Activated CD8-positive, alpha-beta T cell treated with anti-CD3 and anti-CD28 coated beads, Interleukin-2, amount 10 ng/mL, durations not matched to agents 7 days and 5 days (primary cell): ENCODE results near the gene C19orf85. TPM values are rescaled to one million over a fixed set of nuclear protein-coding genes. Genes with fewer than 3 reads are reported as not detected.
"Not testable (repeated sequence)": the region's sequence is repeated elsewhere in the genome, so short reads cannot be mapped to it uniquely, and the experiment has no call there.

Source experiments
- ATAC-seq: fragments of 150-1000 bp; cut with Tn5 transposase; one replicate; pipeline ENCODE4 v1.10.0; 2021; ENCODE audit warnings: moderate library complexity
- CTCF ChIA-PET: fragments of 350-600 bp; sonication (Branson Sonifier 250); formaldehyde crosslinking; loops from one replicate; lab custom pipeline; 2021; ENCODE audit warnings: antibody characterized with exemption; lab: Charles Lee
- POLR2A ChIA-PET: fragments of 350-600 bp; sonication (Branson Sonifier 250); formaldehyde crosslinking; loops from one replicate; lab custom pipeline; 2021; ENCODE audit warnings: antibody characterized with exemption; lab: Charles Lee
- DNase-seq: peaks from one replicate; pipeline ENCODE4 v3.0.0-alpha.2; 2020
- H3K27ac Mint-ChIP-seq: one replicate; pipeline ENCODE4 v1.8.0; 2021; ENCODE audit warnings: mild to moderate bottlenecking, mixed read lengths
- H3K27me3 Mint-ChIP-seq: one replicate; pipeline ENCODE4 v1.8.0; 2021; ENCODE audit warnings: low read depth, mixed read lengths
- H3K36me3 Mint-ChIP-seq: one replicate; pipeline ENCODE4 v1.8.0; 2021; ENCODE audit warnings: low read depth, mixed read lengths
- H3K4me1 Mint-ChIP-seq: one replicate; pipeline ENCODE4 v1.8.0; 2021; ENCODE audit warnings: low read depth, mixed read lengths
- H3K4me3 Mint-ChIP-seq: one replicate; pipeline ENCODE4 v1.8.0; 2021; ENCODE audit warnings: mild to moderate bottlenecking, mixed read lengths
- H3K9me3 Mint-ChIP-seq: one replicate; pipeline ENCODE4 v1.8.0; 2022; ENCODE audit warnings: mixed read lengths; ENCODE audit not compliant: insufficient read depth
- total RNA-seq, 2 experiments: library from RNA; stranded (reverse); gene quantifications; one replicate each; pipeline ENCODE4 v1.2.3, GENCODE V29; 2021

Gene C19orf85
- total RNA-seq = not detected

GRCh38 chr19:55464662-55465054 is at the start of gene C19orf85:
C19orf85 (minus strand) TSS chr19:55464751; CDS start chr19:55464554, 197 bp downstream.
- Mint-ChIP-seq H3K9me3 (no peaks in the 10 kb centered on the region), H3K27ac (no peak within 1 kb of the TSS), H3K4me1 (peaks cover 29% of the 10 kb centered on the region), H3K4me3 (no peak within 1 kb of the TSS), H3K27me3 (no peaks in the 10 kb centered on the region), H3K36me3 (no peaks in the 10 kb centered on the region)
- ATAC-seq (no peak), DNase-seq (no peak)
- ChIA-PET CTCF (no interaction called here), POLR2A (no interaction called here)

GRCh38 chr19:55508120-55508519 is 43.6 kb upstream of the C19orf85 start:
- no peak overlapping the region for H3K4me3 Mint-ChIP-seq

GRCh38 chr19:55504981-55505380 is 40.4 kb upstream of the C19orf85 start:
- peaks cover 8% of the 10 kb centered on the region for H3K36me3 Mint-ChIP-seq
- CTCF ChIA-PET = interaction anchor here (0.7 to 3.6 kb wide), 22 partner anchors 9 to 416 kb away, joined by 3 to 75 read pairs (median 12); partner anchors contain the start of genes ISOC2, KMT5C, SSC5D and ZNF865
- no peaks in the 10 kb centered on the region for H3K9me3 Mint-ChIP-seq
- POLR2A ChIA-PET = no interaction called here
- no peaks in the 10 kb centered on the region for H3K27me3 Mint-ChIP-seq
- H3K4me3 Mint-ChIP-seq = no peak overlapping the region
- H3K4me1 Mint-ChIP-seq = peaks cover 19% of the 10 kb centered on the region
- no peak overlapping the region for H3K27ac Mint-ChIP-seq
- DNase-seq (no peak), ATAC-seq (no peak)

More at GRCh38 chr19:55508120-55508519, 43.6 kb upstream of the C19orf85 start:
- Mint-ChIP-seq H3K27ac (no peak overlapping the region), H3K27me3 (no peaks in the 10 kb centered on the region), H3K9me3 (no peaks in the 10 kb centered on the region), H3K4me1 (peaks cover 13% of the 10 kb centered on the region), H3K36me3 (peaks cover 6% of the 10 kb centered on the region)
- ATAC-seq (no peak), DNase-seq (no peak)
- CTCF ChIA-PET = interaction anchor here (1.0 to 1.3 kb wide), 2 partner anchors 40 to 98 kb away, joined by 4 to 7 read pairs; no protein-coding TSS in a partner anchor
- POLR2A ChIA-PET = no interaction called here

- Mint-ChIP-seq H3K27ac (no peak overlapping the region), H3K36me3 (peaks cover 8% of the 10 kb centered on the region), H3K9me3 (no peaks in the 10 kb centered on the region), H3K4me3 (peak overlapping the region; percentile 70), H3K27me3 (no peaks in the 10 kb centered on the region), H3K4me1 (peaks cover 19% of the 10 kb centered on the region)
- no peak for DNase-seq
- ChIA-PET CTCF (interaction anchor here (0.7 to 3.6 kb wide), 48 partner anchors 8 to 416 kb away, joined by 3 to 75 read pairs (median 5); partner anchors contain the start of genes DNAAF3, FIZ1, ISOC2 and KMT5C), POLR2A (interaction anchor here (1.0 kb wide), 2 partner anchors 97 to 165 kb away, joined by 3 read pairs; no protein-coding TSS in a partner anchor)
- ATAC-seq = no peak
Measured at GRCh38 chr19:55504252-55504603, 39.7 kb upstream of the C19orf85 start.

GRCh38 chr19:55503502-55504251 is 39.1 kb upstream of the C19orf85 start:
- peaks cover 8% of the 10 kb centered on the region for H3K36me3 Mint-ChIP-seq
- ChIA-PET POLR2A (interaction anchor here (1.0 kb wide), 2 partner anchors 97 to 164 kb away, joined by 3 read pairs; no protein-coding TSS in a partner anchor), CTCF (interaction anchor here (0.6 to 3.6 kb wide), 52 partner anchors 9 to 415 kb away, joined by 3 to 75 read pairs (median 5); partner anchors contain the start of genes DNAAF3, FIZ1, ISOC2 and KMT5C)
- peak overlapping the region; percentile 70 for H3K4me3 Mint-ChIP-seq
- peak overlapping the region; percentile 85 for H3K27ac Mint-ChIP-seq
- H3K9me3 Mint-ChIP-seq = no peaks in the 10 kb centered on the region
- H3K27me3 Mint-ChIP-seq = no peaks in the 10 kb centered on the region
- H3K4me1 Mint-ChIP-seq = peaks cover 19% of the 10 kb centered on the region
- peak; percentile 94 for ATAC-seq
- peak; percentile 93 for DNase-seq

DNA sequence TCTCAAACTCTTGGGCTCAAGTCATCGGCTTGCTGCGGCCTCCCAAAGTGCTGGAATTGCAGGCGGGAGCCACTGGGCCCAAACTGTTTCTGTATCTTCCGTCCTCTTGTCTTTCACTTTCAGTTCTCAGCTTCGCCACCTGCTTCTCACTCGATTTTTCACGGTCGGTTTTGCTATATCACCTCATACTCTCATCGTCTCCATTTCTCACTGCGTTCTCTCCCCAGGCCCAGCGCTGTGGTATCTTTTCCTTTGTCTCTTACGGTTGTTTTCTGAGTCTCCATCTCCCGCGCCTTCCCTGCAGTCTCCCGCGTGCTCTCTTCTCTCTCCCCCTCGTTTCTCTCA is 38.6 kb upstream of the C19orf85 start:
- Mint-ChIP-seq H3K27me3 (no peaks in the 10 kb centered on the region), H3K4me1 (peaks cover 19% of the 10 kb centered on the region), H3K4me3 (peak overlapping the region; percentile 70), H3K36me3 (peaks cover 8% of the 10 kb centered on the region), H3K9me3 (no peaks in the 10 kb centered on the region), H3K27ac (peak overlapping the region; percentile 85)
- POLR2A ChIA-PET = no interaction called here
- no peak for DNase-seq
- ATAC-seq = no peak
- CTCF ChIA-PET = interaction anchor here (0.7 to 3.6 kb wide), 28 partner anchors 9 to 362 kb away, joined by 3 to 75 read pairs (median 12); partner anchors contain the start of genes FIZ1, ISOC2, SSC5D and TMEM238

GRCh38 chr19:55502197-55502952 is 37.8 kb upstream of the C19orf85 start:
- no peak overlapping the region for H3K27ac Mint-ChIP-seq

DNA sequence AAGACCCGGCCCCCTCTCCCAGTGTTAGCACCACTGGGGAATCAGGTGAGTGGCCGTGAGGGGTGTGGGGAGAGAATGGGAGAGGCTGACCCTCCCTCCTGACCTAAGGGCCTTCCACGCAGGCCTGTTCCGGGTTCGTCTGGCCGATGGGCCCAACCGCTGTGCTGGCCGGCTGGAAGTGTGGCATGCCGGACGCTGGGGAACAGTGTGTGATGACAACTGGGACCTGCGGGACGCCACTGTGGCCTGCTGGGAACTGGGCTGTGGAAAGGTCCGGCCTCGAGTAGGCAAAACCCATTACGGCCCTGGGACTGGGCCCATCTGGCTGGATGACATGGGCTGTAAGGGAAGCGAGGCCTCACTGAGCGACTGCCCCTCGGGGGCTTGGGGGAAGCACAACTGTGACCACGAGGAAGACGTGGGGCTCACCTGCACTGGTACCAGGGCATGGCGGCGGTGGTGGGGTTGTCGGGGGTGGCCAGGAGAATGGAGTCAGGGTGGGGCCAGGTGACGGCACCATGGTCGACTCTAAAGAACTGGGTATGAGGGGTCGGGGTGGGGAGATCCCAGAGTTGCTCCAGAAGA is 35.9 kb upstream of the C19orf85 start:
- no peaks in the 10 kb centered on the region for H3K9me3 Mint-ChIP-seq
- H3K27me3 Mint-ChIP-seq = no peaks in the 10 kb centered on the region
- H3K4me1 Mint-ChIP-seq = peaks cover 15% of the 10 kb centered on the region
- ChIA-PET CTCF (interaction anchor here (0.9 to 1.5 kb wide), 2 partner anchors 33 to 132 kb away, joined by 3 to 6 read pairs; no protein-coding TSS in a partner anchor), POLR2A (interaction anchor here (1.1 kb wide), 1 partner anchor 99 kb away, joined by 3 read pairs; the partner anchor contains the start of gene ZNF524)
- H3K36me3 Mint-ChIP-seq = peaks cover 8% of the 10 kb centered on the region
- no peak for DNase-seq
- no peak overlapping the region for H3K27ac Mint-ChIP-seq
- no peak overlapping the region for H3K4me3 Mint-ChIP-seq
- ATAC-seq = no peak

More at GRCh38 chr19:55502197-55502952, 37.8 kb upstream of the C19orf85 start:
- CTCF ChIA-PET = interaction anchor here (1.0 to 3.6 kb wide), 4 partner anchors 9 to 104 kb away, joined by 4 to 75 read pairs (median 22); no protein-coding TSS in a partner anchor
- POLR2A ChIA-PET = no interaction called here
- DNase-seq = no peak
- Mint-ChIP-seq H3K4me3 (no peak overlapping the region), H3K4me1 (peaks cover 15% of the 10 kb centered on the region), H3K36me3 (peaks cover 8% of the 10 kb centered on the region), H3K27me3 (no peaks in the 10 kb centered on the region), H3K9me3 (no peaks in the 10 kb centered on the region)
- ATAC-seq = no peak

DNA sequence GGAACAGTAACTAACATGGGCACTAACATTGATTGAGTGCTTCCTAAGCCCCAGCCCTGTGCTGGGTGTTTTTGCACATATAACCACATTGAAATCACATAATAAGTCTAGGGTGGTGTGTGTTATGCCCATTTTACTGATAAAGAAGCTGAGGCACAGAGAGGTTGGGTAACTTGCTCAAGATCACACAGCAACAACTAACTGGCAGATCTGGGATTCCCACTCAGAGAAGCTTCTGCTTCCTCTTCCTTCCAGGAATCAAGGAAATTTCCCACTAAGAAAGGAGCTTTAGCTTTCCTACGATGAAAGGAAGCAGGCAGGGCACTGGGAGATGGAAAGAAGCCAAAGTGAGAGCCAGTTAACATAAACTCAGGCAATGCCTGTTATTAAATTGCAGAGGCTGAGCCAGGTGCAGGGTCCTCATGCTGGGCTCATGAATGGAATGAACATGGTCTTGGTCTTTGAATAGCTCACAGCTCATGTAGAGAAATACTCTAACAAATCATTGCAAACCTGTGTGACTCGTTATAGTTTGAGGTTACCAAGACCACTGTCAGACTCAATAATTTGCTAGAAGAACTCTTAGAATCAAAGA is 33.8 kb upstream of the C19orf85 start:
- no peak for ATAC-seq
- H3K4me3 Mint-ChIP-seq = no peak overlapping the region
- no peaks in the 10 kb centered on the region for H3K9me3 Mint-ChIP-seq
- no peak overlapping the region for H3K27ac Mint-ChIP-seq
- H3K4me1 Mint-ChIP-seq = peaks cover 9% of the 10 kb centered on the region
- H3K36me3 Mint-ChIP-seq = peaks cover 4% of the 10 kb centered on the region
- CTCF ChIA-PET = no interaction called here
- H3K27me3 Mint-ChIP-seq = no peaks in the 10 kb centered on the region
- POLR2A ChIA-PET = interaction anchor here (1.0 kb wide), 1 partner anchor 14 kb away, joined by 3 read pairs; the partner anchor contains the start of gene NAT14
- no peak for DNase-seq

DNA sequence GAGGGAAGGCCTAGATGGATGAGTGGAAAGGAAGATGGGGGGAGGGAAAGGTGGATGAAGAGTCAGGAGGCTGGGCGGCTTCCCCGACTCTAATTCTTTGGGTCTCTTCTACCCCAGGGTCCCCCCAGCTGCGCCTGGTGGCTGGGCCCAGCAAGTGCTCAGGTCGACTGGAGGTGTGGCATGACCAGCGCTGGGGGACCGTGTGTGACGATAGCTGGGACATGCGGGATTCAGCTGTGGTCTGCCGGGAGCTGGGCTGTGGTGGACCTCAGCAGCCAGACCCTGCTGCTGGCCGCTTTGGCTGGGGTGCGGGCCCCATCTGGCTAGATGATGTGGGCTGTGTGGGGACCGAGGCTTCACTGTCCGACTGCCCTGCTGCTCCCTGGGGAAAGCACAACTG is 33.2 kb upstream of the C19orf85 start:
- DNase-seq (no peak), ATAC-seq (no peak)
- CTCF ChIA-PET = no interaction called here
- no peaks in the 10 kb centered on the region for H3K9me3 Mint-ChIP-seq
- H3K36me3 Mint-ChIP-seq = no peaks in the 10 kb centered on the region
- no peaks in the 10 kb centered on the region for H3K27me3 Mint-ChIP-seq
- no peak overlapping the region for H3K4me3 Mint-ChIP-seq
- H3K4me1 Mint-ChIP-seq = peaks cover 5% of the 10 kb centered on the region
- H3K27ac Mint-ChIP-seq = no peak overlapping the region
- POLR2A ChIA-PET = no interaction called here

DNA sequence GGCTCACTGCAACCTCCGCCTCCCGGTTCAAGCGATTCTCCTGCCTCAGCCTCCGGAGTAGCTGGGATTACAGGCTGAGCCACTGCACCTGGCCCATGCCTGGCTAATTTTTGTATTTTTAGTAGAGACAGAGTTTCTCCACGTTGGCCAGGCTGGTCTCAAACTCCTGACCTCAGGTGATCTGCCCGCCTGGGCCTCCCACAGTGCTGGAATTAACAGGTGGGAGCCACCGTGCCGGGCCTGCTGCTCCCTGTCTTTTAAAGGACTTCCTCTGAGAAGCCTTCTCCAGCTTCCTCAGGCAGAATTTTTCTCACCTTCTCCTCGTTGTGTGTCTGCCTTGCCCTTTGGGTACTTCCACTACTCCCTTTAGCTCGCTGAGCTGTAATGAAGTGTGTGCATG is 32.3 kb upstream of the C19orf85 start:
- H3K27ac Mint-ChIP-seq, H3K9me3 Mint-ChIP-seq, H3K36me3 Mint-ChIP-seq, H3K27me3 Mint-ChIP-seq, ATAC-seq, DNase-seq, H3K4me1 Mint-ChIP-seq, H3K4me3 Mint-ChIP-seq: not testable (repeated sequence)
- ChIA-PET POLR2A (interaction anchor here (0.6 kb wide), 1 partner anchor 52 kb away, joined by 3 read pairs; no protein-coding TSS in a partner anchor), CTCF (interaction anchor here (4.6 kb wide), 1 partner anchor 30 kb away, joined by 16 read pairs; no protein-coding TSS in a partner anchor)
